ENCODE results near the gene GLIS1.
A peak's percentile ranks its signal among the peaks of the same experiment; 100 is the strongest.

Gene GLIS1

GRCh38 chr1:53582211-53583020 is 156.5 kb downstream of the GLIS1 start:
- TF ChIP-seq GATA3 (IDR thresholded peaks at IDR 0.05; ENCODE audit: low read depth, low read length) (no peak), GATA2 (IDR thresholded peaks at IDR 0.05; ENCODE audit: low read depth, low read length) (no peak)

GRCh38 chr1:53581476-53581875 is 157.5 kb downstream of the GLIS1 start:
- TF ChIP-seq GATA3 (IDR thresholded peaks at IDR 0.05; ENCODE audit: low read depth, low read length), result no peak
- TF ChIP-seq GATA2 (IDR thresholded peaks at IDR 0.05; ENCODE audit: low read depth, low read length), result no peak

- TF ChIP-seq GATA3 (IDR thresholded peaks at IDR 0.05; ENCODE audit: low read depth, low read length) (no peak), GATA2 (IDR thresholded peaks at IDR 0.05; ENCODE audit: low read depth, low read length) (peak; percentile 53; the same call in 1 of the 2 replicates)
Observed at GRCh38 chr1:53580739-53581475, 158.1 kb downstream of the GLIS1 start.

- TF ChIP-seq GATA2 (IDR thresholded peaks at IDR 0.05; ENCODE audit: low read depth, low read length), result no peak
- TF ChIP-seq GATA3 (IDR thresholded peaks at IDR 0.05; ENCODE audit: low read depth, low read length), result no peak
Observed at GRCh38 chr1:53580009-53580400, 159.0 kb downstream of the GLIS1 start.

- TF ChIP-seq GATA3 (IDR thresholded peaks at IDR 0.05; ENCODE audit: low read depth, low read length) (no peak), GATA2 (IDR thresholded peaks at IDR 0.05; ENCODE audit: low read depth, low read length) (no peak)
Observed at GRCh38 chr1:53579221-53580008, 159.5 kb downstream of the GLIS1 start.

- TF ChIP-seq GATA3 (IDR thresholded peaks at IDR 0.05; ENCODE audit: low read depth, low read length) (no peak), GATA2 (IDR thresholded peaks at IDR 0.05; ENCODE audit: low read depth, low read length) (no peak)
Observed at GRCh38 chr1:53578358-53578757, 160.6 kb downstream of the GLIS1 start.

GRCh38 chr1:53577761-53578100 is 161.2 kb downstream of the GLIS1 start:
- no peak for TF ChIP-seq GATA2 (IDR thresholded peaks at IDR 0.05; ENCODE audit: low read depth, low read length)
- TF ChIP-seq GATA3 (IDR thresholded peaks at IDR 0.05; ENCODE audit: low read depth, low read length), result no peak

GRCh38 chr1:53576866-53577760 is 161.9 kb downstream of the GLIS1 start:
- TF ChIP-seq GATA2 (IDR thresholded peaks at IDR 0.05; ENCODE audit: low read depth, low read length), result no peak
- no peak for TF ChIP-seq GATA3 (IDR thresholded peaks at IDR 0.05; ENCODE audit: low read depth, low read length)

- TF ChIP-seq GATA2 (IDR thresholded peaks at IDR 0.05; ENCODE audit: low read depth, low read length), result peak; percentile 69
- TF ChIP-seq GATA3 (IDR thresholded peaks at IDR 0.05; ENCODE audit: low read depth, low read length), result no peak
Observed at GRCh38 chr1:53576381-53576801, 162.6 kb downstream of the GLIS1 start.

- no peak for TF ChIP-seq GATA2 (IDR thresholded peaks at IDR 0.05; ENCODE audit: low read depth, low read length)
- TF ChIP-seq GATA3 (IDR thresholded peaks at IDR 0.05; ENCODE audit: low read depth, low read length), result no peak
Observed at GRCh38 chr1:53575955-53576320, 163.0 kb downstream of the GLIS1 start.

- TF ChIP-seq GATA2 (IDR thresholded peaks at IDR 0.05; ENCODE audit: low read depth, low read length), result no peak
- TF ChIP-seq GATA3 (IDR thresholded peaks at IDR 0.05; ENCODE audit: low read depth, low read length), result no peak
Observed at GRCh38 chr1:53575141-53575954, 163.6 kb downstream of the GLIS1 start.

- no peak for TF ChIP-seq GATA2 (IDR thresholded peaks at IDR 0.05; ENCODE audit: low read depth, low read length)
- no peak for TF ChIP-seq GATA3 (IDR thresholded peaks at IDR 0.05; ENCODE audit: low read depth, low read length)
Observed at GRCh38 chr1:53574621-53575020, 164.3 kb downstream of the GLIS1 start.

- no peak for TF ChIP-seq GATA3 (IDR thresholded peaks at IDR 0.05; ENCODE audit: low read depth, low read length)
- TF ChIP-seq GATA2 (IDR thresholded peaks at IDR 0.05; ENCODE audit: low read depth, low read length), result no peak
Observed at GRCh38 chr1:53573931-53574330, 165.0 kb downstream of the GLIS1 start.

All from SH-SY5Y (cell line).